Effector memory CD4-positive, alpha-beta T cell (primary cell): ENCODE data around the gene XYLT1.

Source experiments
- DNase-seq, 3 donors: peaks; one replicate each; pipeline ENCODE4 v3.0.0-alpha.2; 2020
- H3K27ac ChIP-seq: 2 replicates; pipeline ENCODE4 v1.7.0; 2013; ENCODE audit warnings: mild to moderate bottlenecking, low read length, moderate library complexity; ENCODE audit not compliant: insufficient read depth, poor library complexity, severe bottlenecking
- H3K27me3 ChIP-seq: replicated peaks from 2 replicates; pipeline ENCODE4 v1.7.0; 2013; ENCODE audit warnings: mild to moderate bottlenecking, low read length; ENCODE audit not compliant: insufficient read depth, control insufficient read depth, poor library complexity, severe bottlenecking
- H3K36me3 ChIP-seq: 2 replicates; pipeline ENCODE4 v1.7.0; 2013; ENCODE audit warnings: mild to moderate bottlenecking, low read length, moderate library complexity; ENCODE audit not compliant: control insufficient read depth, insufficient read depth
- H3K4me1 ChIP-seq: 2 replicates; pipeline ENCODE4 v1.7.0; 2013; ENCODE audit warnings: low read length, mild to moderate bottlenecking; ENCODE audit not compliant: control insufficient read depth, insufficient read depth, poor library complexity, severe bottlenecking
- H3K4me3 ChIP-seq: 2 replicates; pipeline ENCODE4 v1.7.0; 2013; ENCODE audit warnings: low read length, low read depth, mild to moderate bottlenecking; ENCODE audit not compliant: insufficient read depth, poor library complexity, severe bottlenecking
- H3K9me3 ChIP-seq: 2 replicates; pipeline ENCODE4 v1.7.0; 2013; ENCODE audit warnings: mild to moderate bottlenecking, low read length, moderate library complexity; ENCODE audit not compliant: control insufficient read depth

Gene XYLT1

GRCh38 chr16:17070882-17071592 lies 399.7 kb downstream of the XYLT1 start:
- Histone ChIP-seq H3K27me3 (no peaks in the 10 kb centered on the region), H3K4me3 (peak overlapping the region; percentile 21), H3K36me3 (no peaks in the 10 kb centered on the region), H3K4me1 (no peaks in the 10 kb centered on the region), H3K9me3 (no peaks in the 10 kb centered on the region), H3K27ac (peak overlapping the region; percentile 56)
- peak; percentile 79 to 80 (median 80) for DNase-seq

- H3K9me3 ChIP-seq, result no peaks in the 10 kb centered on the region
- H3K36me3 ChIP-seq, result no peaks in the 10 kb centered on the region
- DNase-seq, result no peak
- H3K27ac ChIP-seq, result no peak overlapping the region
- no peaks in the 10 kb centered on the region for H3K27me3 ChIP-seq
- H3K4me3 ChIP-seq, result no peak overlapping the region
- no peaks in the 10 kb centered on the region for H3K4me1 ChIP-seq
Observed at GRCh38 chr16:17069681-17070080, 401.1 kb downstream of the XYLT1 start.

GRCh38 chr16:17068524-17068923 lies 402.2 kb downstream of the XYLT1 start:
- no peak for DNase-seq
- Histone ChIP-seq H3K4me3 (no peak overlapping the region), H3K27me3 (no peaks in the 10 kb centered on the region), H3K27ac (no peak overlapping the region), H3K36me3 (no peaks in the 10 kb centered on the region), H3K9me3 (no peaks in the 10 kb centered on the region), H3K4me1 (no peaks in the 10 kb centered on the region)

GRCh38 chr16:17067882-17068281 lies 402.9 kb downstream of the XYLT1 start:
- Histone ChIP-seq H3K9me3 (no peaks in the 10 kb centered on the region), H3K36me3 (no peaks in the 10 kb centered on the region), H3K4me3 (no peak overlapping the region), H3K27ac (no peak overlapping the region), H3K4me1 (no peaks in the 10 kb centered on the region), H3K27me3 (no peaks in the 10 kb centered on the region)
- no peak for DNase-seq

GRCh38 chr16:17063201-17064139 lies 407.3 kb downstream of the XYLT1 start:
- H3K36me3 ChIP-seq, result no peaks in the 10 kb centered on the region
- H3K4me3 ChIP-seq, result no peak overlapping the region
- H3K9me3 ChIP-seq, result no peaks in the 10 kb centered on the region
- no peak for DNase-seq
- H3K4me1 ChIP-seq, result no peaks in the 10 kb centered on the region
- H3K27ac ChIP-seq, result no peak overlapping the region
- H3K27me3 ChIP-seq, result no peaks in the 10 kb centered on the region

- DNase-seq, result no peak
- H3K36me3 ChIP-seq, result no peaks in the 10 kb centered on the region
- no peaks in the 10 kb centered on the region for H3K9me3 ChIP-seq
- no peak overlapping the region for H3K4me3 ChIP-seq
- no peaks in the 10 kb centered on the region for H3K4me1 ChIP-seq
- no peak overlapping the region for H3K27ac ChIP-seq
- no peaks in the 10 kb centered on the region for H3K27me3 ChIP-seq
Observed at GRCh38 chr16:17062676-17063075, 408.1 kb downstream of the XYLT1 start.

GRCh38 chr16:17061326-17061725 lies 409.4 kb downstream of the XYLT1 start:
- Histone ChIP-seq H3K9me3 (no peaks in the 10 kb centered on the region), H3K27me3 (no peaks in the 10 kb centered on the region), H3K4me1 (no peaks in the 10 kb centered on the region), H3K36me3 (no peaks in the 10 kb centered on the region), H3K4me3 (no peak overlapping the region), H3K27ac (no peak overlapping the region)
- no peak for DNase-seq

GRCh38 chr16:17058471-17058870 lies 412.3 kb downstream of the XYLT1 start:
- no peak overlapping the region for H3K4me3 ChIP-seq

GRCh38 chr16:17056666-17057065 lies 414.1 kb downstream of the XYLT1 start:
- Histone ChIP-seq H3K4me1 (no peaks in the 10 kb centered on the region), H3K27me3 (no peaks in the 10 kb centered on the region), H3K36me3 (no peaks in the 10 kb centered on the region), H3K9me3 (no peaks in the 10 kb centered on the region), H3K27ac (no peak overlapping the region), H3K4me3 (no peak overlapping the region)
- no peak for DNase-seq

More at GRCh38 chr16:17058471-17058870, 412.3 kb downstream of the XYLT1 start:
- DNase-seq, result no peak
- H3K27ac ChIP-seq, result no peak overlapping the region
- H3K9me3 ChIP-seq, result no peaks in the 10 kb centered on the region
- H3K4me1 ChIP-seq, result no peaks in the 10 kb centered on the region
- no peaks in the 10 kb centered on the region for H3K36me3 ChIP-seq
- no peaks in the 10 kb centered on the region for H3K27me3 ChIP-seq
